GM21390 (cell line): ENCODE data around the gene BLM.

Experiments
- ATAC-seq: cut with Tn5 transposase; IDR thresholded peaks from one replicate; pipeline ENCODE4 v1.9.1; 2021; ENCODE audit not compliant: unreplicated experiment

BLM gene

DNA sequence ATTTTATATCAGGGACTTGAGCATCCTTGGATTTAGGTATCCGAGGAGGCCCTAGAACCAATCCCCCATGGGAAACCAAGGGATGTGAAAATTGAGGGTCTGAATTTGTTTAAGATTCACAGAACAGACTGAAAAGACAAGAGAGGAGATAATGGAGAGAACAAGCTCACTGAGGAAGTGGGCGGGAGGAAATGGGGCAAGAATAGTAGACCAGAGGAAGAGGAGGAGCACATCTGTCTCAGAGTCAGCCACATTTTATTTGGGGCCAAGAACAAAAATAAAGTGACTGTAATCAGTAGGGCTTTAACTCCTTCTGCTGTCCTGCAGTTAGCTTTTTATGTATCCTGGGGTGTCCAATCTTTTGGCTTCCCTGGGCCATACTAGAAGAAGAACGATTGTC, 63.8 kb downstream of the BLM start:
- ATAC-seq = no peak

DNA sequence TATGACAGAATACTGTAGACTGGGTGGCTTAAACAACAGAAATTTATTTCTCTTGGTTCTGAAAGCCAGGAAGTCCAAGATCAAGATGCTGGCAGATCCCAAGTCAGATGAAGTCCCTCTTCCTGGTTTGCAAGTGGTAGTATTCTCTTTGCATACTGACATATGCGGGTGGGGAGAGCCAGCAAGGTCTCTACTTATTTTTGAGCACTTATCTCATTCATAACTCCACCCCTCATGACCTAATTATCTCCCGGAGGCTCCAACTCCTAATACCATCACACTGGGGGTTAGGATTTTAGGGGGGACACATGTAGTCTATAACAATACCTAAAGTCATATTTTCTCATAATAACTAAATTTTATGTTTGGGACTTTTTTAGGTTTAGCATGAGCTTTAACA, 65.3 kb downstream of the BLM start:
- no peak for ATAC-seq

DNA sequence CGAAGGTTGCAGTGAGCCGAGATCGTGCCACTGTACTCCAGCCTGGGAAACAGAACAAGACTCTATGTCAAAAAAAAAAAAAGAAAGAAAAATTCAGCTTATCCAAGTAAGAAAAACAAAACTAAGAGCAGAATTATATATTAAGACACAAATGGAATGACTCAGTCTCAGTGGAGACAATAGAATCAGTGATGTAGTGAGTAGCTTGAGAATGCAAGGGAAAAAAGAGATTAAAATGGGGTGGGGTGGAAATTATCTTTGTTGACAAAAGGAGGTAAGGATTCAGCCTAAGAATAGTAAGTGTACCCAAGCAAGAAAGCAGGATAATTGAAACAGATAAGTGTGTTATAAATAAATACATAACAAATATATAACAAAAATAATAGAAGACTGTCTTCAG, 70.7 kb downstream of the BLM start:
- ATAC-seq = no peak

DNA sequence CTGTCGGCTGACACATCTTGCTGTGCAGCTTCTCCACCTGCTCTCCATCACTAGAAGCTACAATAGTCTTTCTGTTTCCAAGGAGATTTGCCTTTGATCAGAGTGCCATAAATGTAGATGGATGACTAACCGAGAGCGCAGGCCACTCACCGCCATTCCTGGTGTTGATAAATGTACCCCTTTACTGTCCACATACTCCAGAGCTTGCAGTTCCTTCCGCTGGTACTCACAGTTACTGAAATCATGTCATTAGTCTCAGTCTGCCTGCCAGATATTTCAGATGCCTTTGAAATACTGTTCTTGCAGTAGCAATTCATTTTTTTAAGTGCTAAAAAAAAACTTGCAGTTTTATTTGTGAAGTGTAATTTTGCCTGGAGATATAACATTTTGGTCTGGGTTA, 72.3 kb downstream of the BLM start:
- ATAC-seq = no peak

DNA sequence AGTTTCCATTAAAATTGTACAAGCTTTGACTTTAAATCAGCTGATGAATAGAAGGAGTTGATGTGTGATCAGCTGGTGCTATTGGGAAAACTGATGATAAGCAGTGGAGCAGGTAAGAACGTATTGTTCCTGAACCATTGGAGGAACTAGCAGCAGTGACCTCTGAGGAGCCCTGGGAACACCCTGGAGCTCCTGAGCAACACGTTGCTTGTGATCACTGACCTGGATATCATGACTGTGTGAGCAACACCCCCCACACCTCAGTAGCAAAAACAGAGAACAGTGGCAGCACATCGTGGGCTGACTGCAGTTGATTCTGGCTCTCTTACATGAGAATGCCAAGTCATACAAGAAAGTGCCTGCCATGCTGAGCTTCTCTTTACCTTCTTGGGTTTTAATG, 72.9 kb downstream of the BLM start:
- ATAC-seq = no peak

DNA sequence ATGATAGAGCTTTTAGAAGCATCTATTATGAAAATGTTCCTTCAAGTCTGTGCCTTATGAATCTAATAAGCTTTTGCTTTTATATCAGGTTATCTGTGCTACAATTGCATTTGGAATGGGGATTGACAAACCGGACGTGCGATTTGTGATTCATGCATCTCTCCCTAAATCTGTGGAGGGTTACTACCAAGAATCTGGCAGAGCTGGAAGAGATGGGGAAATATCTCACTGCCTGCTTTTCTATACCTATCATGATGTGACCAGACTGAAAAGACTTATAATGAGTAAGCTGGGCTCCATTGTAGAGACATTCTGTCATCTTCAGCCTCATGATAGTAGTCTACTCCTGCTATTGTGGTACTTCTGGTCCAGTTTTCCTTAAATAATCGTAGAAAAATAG, 73.4 kb downstream of the BLM start:
- ATAC-seq = no peak

DNA sequence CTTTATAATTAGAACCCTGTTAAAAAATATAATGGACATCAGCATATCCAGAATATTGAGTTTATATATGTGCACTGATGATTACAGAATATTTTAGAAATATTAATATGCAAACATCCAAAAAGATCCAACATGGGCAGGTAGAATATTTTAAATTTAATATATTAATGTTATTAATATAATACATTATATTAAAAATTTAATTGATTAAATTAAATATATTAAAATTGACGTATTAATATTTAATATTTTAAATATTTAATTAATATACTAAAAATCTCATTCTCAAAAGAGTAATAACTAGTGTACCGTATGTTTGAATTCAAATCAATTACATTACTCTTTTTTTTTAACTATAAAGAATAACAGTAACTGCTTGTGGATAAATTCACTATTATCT, 77.4 kb downstream of the BLM start:
- no peak for ATAC-seq

DNA sequence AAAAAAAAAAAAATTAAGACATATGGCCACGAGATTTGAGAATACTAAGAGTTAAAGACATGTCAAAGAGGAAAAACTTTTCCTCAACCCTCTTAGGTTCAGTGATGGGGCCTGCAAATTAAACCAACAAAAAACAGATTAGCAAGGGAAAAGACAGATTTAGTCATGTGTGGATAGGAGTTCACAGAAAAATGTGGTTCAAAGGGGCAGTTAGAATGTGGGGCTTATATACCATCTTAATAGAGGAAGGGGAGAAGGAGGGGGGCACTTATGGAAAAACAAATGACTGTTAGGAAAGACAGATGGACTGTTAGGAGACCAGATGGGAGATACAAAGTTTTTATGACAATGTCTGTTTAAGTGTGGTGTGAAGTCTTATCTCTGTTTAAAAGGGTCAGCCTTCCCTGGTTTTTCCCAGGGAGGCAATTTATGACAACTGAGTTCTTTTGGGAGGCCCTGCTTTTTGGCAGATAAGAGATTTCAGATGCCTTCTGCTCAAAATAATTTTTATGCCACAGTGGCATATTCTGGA, 82.6 kb downstream of the BLM start:
- ATAC-seq = no peak

DNA sequence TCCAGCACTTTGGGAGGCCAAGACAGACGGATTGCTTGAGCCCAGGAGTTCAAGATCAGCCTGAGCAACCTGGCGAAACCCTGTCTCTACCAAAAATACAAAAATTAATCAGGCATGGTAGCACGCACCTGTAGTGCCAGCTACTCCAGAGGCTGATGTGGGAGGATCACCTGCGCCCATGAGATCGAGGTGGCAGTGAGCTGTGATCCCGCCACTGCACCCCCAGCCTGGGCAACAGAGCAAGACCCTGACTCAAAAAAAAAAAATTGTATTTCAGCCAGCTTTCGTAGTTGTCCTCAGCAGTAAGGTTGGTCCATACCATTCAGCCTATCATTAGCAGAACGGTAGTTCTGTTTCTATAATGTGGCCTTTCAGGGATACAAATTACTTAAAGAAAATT, 84.7 kb downstream of the BLM start:
- no peak for ATAC-seq

DNA sequence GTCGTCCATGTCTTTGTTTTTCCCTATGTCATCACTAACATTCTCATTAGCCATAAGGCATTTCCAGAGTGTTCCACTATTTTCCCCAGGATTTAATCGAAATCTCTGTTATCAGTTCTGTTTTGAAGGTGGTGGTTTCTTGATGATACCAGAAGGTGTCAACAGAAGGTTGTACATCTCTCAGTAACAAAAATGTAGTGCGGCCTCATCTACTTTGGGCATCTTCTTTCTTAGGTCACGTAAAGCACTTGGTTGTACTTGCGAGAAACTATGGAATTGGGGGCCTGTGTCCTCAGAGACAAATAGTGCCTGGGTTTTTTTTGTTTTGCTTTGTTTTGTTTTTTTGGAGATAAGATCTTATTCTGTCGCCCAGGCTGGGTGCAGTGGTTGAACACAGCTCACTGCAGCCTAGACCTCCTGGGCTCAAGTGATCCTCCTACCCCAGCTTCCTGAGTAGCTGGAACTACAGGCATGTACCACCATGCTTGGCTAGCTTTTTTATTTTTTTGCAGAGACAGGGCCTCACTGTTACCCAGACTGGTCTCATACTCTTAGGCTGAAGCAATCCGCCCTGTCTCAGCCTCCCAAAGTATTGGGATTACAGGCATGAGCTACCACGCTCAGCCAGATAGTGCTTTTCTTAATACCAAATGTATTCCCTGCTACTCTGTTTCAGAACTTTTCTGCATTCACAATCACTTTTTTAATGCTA, 90.1 kb downstream of the BLM start:
- no peak for ATAC-seq

DNA sequence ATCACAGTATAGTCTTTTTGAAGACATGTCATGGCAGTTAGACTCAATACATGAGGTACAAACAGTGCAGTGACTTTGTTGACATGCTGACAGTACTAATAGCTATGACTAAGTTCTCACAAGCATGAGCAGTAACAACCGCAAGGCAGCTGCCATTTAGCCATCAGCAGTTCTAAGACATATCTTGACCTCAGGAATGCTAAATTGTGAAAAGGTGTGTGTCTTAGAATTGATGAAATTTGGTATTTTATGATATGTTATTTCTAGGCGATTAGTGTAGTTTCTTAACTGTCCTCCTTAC, 90.6 kb downstream of the BLM start:
- ATAC-seq = no peak

DNA sequence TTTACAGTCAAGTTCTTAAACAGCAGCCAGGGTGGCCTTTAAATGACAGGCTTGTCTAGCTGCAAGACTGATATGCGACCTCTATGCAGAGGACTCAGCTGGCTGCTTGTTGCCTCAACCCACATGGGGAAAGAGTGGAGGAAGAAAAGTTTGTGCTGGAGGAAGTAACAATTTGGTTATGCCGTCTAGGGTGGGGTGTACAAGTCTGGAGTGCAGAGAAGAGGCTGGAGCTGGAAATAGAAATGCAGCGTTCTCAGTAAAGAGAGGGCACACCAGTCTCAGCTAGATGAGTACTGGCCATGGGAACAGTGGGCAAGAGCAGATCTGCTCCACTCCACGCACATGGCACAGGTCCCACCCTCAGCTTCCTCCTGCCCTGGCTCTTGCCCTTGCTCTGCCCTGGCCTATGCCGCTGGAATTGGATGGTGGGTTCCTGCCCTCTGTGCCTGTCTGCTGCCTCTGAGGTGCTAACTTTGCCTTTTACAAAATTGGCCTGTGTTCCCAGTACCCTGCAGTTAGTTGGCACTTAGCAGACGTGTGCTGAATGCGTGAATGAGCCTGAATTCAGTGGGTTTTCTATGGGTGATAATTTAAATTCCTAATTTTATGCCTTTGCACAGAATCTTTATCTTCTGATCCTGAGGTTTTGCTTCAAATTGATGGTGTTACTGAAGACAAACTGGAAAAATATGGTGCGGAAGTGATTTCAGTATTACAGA, 91.5 kb downstream of the BLM start:
- ATAC-seq = no peak

DNA sequence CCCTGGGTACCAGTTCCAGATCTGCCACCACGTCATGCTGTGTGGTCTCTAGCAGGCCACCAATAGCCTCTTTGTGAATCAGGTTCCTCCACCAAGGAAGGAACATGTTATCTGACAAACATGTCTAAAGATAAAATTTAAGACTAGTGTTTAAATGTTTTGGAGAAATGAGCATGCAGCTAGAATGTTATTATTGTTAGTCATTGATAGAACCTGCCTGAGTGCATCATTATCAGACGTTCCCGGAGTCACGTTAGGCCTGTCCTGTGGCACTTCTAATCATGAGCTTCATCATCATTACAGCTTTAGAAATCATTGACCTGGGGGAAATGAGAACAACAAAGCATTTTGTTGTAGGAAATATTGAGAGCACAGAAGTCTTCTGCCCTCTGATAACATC, 92.4 kb downstream of the BLM start:
- no peak for ATAC-seq

DNA sequence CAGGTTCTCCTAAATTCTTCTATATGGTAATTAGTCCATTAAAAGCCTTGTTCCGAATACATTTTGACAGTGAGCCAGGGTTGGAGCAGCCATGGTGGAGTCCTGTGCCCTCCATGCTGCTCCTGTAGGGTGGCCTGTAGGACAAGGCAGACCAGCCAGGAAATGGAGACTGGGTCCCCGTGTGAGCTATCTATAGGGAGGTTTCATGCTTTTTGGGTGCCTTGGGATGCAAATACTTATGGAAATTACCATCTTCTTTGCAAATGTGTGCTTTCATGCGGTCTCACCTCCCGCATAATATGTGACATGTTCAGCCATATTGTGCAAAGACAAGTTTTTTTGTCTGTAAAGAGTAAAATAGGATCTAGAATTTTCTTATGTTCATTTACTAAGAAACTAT, 93.2 kb downstream of the BLM start:
- ATAC-seq = no peak

DNA sequence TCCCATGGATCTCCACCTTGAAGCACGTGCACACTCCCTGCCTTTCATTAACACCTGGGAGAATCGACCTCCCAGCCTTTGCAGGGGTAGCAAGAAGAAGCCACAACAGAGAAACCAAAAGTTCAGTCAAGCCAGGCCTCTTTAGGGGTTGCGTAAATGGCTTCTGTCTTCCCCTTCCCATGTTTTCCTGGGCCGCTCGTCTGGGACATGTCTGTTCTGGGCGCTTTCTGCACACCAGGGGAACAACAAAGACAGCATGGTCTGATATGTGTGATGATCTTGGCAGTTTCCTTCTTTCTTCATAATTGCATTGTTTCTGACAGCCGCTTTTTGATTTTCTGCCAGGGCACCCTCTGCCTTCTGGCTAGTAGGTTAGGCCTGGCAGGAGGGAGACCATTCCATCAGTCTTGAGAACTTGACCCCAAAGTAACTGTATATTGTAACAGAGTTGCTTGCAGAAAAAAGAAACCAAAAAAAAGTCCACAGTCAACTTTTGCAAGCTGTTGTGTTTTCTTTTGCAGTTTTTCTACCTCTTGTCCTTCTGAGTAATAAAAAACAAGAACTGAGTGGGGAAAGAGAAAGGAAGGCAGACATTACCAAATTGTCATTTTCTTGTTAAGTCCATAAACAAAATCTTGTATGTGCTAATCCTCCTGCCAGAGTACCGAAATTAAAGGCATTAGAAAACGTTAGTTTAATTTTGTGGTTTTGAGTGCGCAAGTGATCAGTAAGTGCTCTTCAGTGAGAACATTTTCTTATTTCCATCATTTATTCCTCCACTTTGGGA, 95.2 kb downstream of the BLM start:
- ATAC-seq = no peak

DNA sequence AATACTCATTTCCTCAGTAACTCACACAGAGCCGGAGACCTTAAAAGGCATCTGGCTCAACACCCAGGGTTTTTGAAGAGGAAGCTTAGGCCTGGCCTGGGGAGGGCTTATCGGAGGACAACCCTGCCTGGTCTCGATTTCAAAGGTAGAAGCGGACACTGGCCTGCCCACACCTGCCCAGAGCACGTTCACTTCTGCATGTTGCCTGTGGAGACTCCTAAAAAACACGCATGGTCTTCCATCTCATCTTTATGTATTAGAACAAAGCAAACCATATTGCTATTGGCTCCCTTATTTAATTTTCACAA, 95.8 kb downstream of the BLM start:
- no peak for ATAC-seq

DNA sequence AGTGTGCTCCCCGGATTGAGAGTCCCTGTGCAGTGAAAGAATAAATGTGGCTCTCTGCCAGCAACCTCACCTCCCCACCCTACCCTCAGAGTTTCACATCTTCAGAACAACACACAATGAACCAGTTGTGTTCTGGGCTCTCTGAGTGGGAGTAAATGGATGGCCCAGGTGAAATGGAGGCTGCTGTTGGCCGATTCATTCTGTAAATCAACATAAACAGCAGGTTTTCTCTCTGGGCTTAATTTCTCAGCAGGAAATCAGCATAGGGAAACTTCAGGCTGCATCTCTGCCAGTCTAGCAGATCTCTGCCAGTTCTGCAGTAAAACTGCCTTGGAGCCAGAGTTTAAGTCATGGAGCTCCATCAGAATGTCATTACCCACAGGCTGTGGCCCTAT, 96.6 kb downstream of the BLM start:
- ATAC-seq = no peak

DNA sequence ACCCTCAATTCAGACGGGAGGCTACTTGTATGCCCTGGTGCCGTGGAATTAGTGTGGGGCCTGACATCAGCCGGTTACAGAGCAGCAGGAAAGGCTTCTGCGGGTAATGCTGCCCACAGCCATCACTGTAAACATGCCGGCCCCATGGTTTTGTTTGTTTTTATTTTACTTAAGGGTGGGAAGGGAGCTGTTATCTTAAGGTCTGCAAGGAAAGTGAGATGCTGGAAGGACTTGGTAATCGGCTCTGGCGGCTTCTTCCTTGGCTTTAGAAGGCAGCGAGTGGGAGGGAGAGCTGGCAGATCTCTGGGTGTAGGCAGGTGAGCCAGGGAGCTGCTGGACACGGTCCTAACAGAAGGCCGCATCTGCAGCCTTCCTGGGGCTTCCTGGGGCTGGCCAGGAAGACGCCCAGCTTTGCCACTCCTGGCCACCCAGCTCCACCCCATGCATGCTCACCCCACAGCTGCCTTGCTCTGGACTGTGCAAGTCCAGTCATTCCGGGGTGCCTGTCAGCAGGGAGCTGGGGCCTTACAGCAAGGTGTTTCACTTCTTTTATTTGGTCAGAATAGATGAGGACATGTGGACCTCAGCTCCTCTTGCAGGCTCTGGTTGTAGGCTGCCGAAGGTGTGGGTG, 97.2 kb downstream of the BLM start:
- ATAC-seq = no peak

DNA sequence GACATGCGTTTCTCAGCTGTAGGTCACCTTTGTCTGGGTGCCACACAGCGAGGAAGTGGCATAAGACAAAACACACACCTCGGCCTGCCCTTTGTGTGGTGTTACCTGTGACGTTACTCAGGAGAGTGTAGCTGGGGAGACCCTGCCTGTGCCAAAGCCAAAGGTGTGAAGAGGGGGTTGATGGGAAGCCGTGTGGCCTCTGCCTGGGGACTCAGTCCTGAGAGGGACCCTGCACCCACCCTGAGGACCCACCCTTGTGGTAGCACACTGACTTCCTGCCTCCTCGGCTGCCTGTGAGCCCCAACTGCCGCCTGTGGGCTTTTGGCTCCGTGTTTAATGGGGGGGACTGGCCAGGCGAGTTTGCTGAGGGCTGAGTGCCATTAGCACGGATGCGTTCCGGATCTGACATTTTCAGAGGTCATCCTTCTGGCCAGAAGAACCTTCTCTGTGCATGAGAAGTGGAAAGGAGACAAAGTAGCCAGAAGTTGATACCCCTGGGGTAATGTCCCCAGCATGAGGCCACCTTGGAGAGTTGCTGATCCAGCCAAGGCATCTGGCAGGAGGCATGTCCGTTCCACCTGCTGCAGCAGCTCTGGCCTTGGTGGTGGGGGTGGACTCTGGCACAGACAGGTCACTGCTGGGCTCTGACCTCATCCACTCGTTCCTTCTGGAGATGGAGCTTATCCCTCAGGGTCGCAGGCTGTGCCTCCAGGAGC, 99.4 kb downstream of the BLM start:
- no peak for ATAC-seq

DNA sequence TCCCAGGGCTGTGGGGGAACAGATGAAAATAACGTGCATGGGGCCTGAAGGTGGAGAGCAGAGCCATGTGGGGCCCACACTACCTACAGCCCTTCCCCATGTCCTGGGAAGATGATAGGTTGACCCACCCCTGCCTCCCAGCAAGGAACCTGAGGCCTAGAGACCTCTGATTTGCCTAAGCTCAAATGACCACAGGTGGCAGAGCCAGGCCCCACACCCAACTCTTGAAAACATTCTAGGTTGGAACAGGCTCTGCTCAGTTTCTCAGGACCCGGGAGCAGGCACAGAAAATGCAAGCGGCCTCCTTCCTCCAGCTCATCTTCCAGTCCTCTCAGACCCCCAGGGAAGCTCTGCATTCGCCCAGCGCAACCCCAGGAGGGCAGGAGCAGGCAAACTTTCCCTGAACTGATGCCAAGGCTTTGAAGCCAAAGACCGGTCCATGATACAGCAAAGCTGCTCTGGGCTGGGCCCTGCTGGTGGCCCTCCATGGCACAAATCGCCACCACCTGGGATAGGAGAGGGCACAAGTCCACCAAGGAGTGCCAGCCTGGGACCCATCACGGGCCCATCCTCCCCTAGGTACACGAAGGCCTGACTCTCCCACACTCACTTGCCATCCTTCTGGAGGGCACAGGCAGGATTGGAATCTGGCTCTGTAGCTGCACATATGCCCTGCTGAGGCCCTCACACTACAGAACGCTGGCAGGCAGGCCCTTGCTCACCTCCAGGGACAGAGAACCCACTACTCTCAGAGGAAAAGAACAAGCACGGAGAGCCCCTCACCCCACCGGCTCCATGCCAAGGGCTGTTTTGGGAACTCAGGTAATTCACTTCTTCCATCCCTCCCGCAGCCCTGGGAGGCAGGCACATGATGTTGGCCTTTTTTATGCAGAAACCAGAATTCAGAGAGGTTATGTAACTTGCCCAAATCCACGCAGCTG, 100.2 kb downstream of the BLM start:
- ATAC-seq = no peak
